ENCODE measurements around the gene GABRB1. TPM values are rescaled to one million over a fixed set of nuclear protein-coding genes. Genes with fewer than 3 reads are reported as not detected.

The GABRB1 gene
- total RNA-seq, 1 experiment from 2014 or later: not detected

DNA sequence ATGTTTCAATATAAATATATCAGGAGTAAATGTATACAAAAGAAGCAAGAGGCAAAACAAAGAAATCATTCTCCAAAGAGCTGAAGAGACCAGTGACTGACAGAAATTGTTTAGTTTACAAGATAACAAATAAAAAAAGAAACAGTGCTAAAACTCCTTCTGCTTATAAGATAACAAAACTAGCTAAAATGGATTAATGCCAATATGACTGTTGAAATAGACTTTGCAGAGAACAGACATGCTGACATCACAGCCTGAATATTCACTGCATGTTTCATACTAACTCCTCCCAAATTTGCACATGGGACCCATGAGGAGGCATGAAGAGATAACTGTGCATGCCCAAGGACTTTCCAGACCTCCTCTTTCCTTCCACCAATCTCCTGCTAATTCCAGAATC is 31.8 kb upstream of the GABRB1 start:
- TF ChIP-seq EZH2 (IDR thresholded peaks at IDR 0.05) (no peak), YY1 (IDR thresholded peaks at IDR 0.05; ENCODE audit: extremely low read depth, insufficient replicate concordance, low read depth, low read length) (no peak), JUND (IDR thresholded peaks at IDR 0.05) (no peak), POLR2AphosphoS5 (IDR thresholded peaks at IDR 0.05; ENCODE audit: low read depth, low read length) (no peak), CBX3 (IDR thresholded peaks at IDR 0.05; ENCODE audit: low read depth) (no peak), POLR2A (IDR thresholded peaks at IDR 0.05; ENCODE audit: borderline replicate concordance, extremely low read depth, insufficient read depth, insufficient read length) (no peak), TCF7L2 (IDR thresholded peaks at IDR 0.05; ENCODE audit: borderline replicate concordance, extremely low read depth, insufficient read depth, insufficient read length) (no peak), ZFX (IDR thresholded peaks at IDR 0.05) (no peak), FOSL1 (IDR thresholded peaks at IDR 0.05; ENCODE audit: low read depth) (no peak), EGR1 (IDR thresholded peaks at IDR 0.05; ENCODE audit: low read depth) (no peak), EZH2phosphoT487 (IDR thresholded peaks at IDR 0.05; ENCODE audit: borderline replicate concordance) (no peak), SP1 (IDR thresholded peaks at IDR 0.05; ENCODE audit: low read depth) (no peak), ZNF274 (IDR thresholded peaks at IDR 0.05; ENCODE audit: low read depth, low read length) (no peak), SIN3A (IDR thresholded peaks at IDR 0.05; ENCODE audit: low read depth) (no peak), SRF (IDR thresholded peaks at IDR 0.05; ENCODE audit: low read depth) (no peak)
- TF ChIP-seq, protein P1, sequence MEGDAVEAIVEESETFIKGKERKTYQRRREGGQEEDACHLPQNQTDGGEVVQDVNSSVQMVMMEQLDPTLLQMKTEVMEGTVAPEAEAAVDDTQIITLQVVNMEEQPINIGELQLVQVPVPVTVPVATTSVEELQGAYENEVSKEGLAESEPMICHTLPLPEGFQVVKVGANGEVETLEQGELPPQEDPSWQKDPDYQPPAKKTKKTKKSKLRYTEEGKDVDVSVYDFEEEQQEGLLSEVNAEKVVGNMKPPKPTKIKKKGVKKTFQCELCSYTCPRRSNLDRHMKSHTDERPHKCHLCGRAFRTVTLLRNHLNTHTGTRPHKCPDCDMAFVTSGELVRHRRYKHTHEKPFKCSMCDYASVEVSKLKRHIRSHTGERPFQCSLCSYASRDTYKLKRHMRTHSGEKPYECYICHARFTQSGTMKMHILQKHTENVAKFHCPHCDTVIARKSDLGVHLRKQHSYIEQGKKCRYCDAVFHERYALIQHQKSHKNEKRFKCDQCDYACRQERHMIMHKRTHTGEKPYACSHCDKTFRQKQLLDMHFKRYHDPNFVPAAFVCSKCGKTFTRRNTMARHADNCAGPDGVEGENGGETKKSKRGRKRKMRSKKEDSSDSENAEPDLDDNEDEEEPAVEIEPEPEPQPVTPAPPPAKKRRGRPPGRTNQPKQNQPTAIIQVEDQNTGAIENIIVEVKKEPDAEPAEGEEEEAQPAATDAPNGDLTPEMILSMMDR (IDR thresholded peaks at IDR 0.05 in 2 of 3, conservative IDR thresholded peaks at IDR 0.05 in 1 of 3; ENCODE audit: borderline replicate concordance in 1 of 3, insufficient read depth in 1 of 3, low read depth in 2 of 3, low read length in 2 of 3): no peak
- TF ChIP-seq, protein P2, sequence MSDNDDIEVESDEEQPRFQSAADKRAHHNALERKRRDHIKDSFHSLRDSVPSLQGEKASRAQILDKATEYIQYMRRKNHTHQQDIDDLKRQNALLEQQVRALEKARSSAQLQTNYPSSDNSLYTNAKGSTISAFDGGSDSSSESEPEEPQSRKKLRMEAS (IDR thresholded peaks at IDR 0.05): no peak
- TF ChIP-seq, protein P3, sequence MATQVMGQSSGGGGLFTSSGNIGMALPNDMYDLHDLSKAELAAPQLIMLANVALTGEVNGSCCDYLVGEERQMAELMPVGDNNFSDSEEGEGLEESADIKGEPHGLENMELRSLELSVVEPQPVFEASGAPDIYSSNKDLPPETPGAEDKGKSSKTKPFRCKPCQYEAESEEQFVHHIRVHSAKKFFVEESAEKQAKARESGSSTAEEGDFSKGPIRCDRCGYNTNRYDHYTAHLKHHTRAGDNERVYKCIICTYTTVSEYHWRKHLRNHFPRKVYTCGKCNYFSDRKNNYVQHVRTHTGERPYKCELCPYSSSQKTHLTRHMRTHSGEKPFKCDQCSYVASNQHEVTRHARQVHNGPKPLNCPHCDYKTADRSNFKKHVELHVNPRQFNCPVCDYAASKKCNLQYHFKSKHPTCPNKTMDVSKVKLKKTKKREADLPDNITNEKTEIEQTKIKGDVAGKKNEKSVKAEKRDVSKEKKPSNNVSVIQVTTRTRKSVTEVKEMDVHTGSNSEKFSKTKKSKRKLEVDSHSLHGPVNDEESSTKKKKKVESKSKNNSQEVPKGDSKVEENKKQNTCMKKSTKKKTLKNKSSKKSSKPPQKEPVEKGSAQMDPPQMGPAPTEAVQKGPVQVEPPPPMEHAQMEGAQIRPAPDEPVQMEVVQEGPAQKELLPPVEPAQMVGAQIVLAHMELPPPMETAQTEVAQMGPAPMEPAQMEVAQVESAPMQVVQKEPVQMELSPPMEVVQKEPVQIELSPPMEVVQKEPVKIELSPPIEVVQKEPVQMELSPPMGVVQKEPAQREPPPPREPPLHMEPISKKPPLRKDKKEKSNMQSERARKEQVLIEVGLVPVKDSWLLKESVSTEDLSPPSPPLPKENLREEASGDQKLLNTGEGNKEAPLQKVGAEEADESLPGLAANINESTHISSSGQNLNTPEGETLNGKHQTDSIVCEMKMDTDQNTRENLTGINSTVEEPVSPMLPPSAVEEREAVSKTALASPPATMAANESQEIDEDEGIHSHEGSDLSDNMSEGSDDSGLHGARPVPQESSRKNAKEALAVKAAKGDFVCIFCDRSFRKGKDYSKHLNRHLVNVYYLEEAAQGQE (IDR thresholded peaks at IDR 0.05; ENCODE audit: low read depth): no peak
- TF ChIP-seq, protein P4, sequence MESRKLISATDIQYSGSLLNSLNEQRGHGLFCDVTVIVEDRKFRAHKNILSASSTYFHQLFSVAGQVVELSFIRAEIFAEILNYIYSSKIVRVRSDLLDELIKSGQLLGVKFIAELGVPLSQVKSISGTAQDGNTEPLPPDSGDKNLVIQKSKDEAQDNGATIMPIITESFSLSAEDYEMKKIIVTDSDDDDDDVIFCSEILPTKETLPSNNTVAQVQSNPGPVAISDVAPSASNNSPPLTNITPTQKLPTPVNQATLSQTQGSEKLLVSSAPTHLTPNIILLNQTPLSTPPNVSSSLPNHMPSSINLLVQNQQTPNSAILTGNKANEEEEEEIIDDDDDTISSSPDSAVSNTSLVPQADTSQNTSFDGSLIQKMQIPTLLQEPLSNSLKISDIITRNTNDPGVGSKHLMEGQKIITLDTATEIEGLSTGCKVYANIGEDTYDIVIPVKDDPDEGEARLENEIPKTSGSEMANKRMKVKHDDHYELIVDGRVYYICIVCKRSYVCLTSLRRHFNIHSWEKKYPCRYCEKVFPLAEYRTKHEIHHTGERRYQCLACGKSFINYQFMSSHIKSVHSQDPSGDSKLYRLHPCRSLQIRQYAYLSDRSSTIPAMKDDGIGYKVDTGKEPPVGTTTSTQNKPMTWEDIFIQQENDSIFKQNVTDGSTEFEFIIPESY (IDR thresholded peaks at IDR 0.05; ENCODE audit: extremely low read depth, insufficient replicate concordance, low read length): no peak
- TF ChIP-seq, protein P5, sequence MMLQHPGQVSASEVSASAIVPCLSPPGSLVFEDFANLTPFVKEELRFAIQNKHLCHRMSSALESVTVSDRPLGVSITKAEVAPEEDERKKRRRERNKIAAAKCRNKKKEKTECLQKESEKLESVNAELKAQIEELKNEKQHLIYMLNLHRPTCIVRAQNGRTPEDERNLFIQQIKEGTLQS (IDR thresholded peaks at IDR 0.05): no peak
- ChIA-PET RAD21 (ENCODE audit: low non-redundant PET in 1 of 2, low total read pairs in 2 of 2, uncharacterized antibody in 2 of 2, unreplicated experiment in 2 of 2) (no interaction called here), CTCF (no interaction called here), POLR2A (no interaction called here)
- BruUV-seq (replicated peaks): no TSS peak
- no peaks in the 10 kb centered on the region for H3K79me2 ChIP-seq (ENCODE audit: insufficient read depth, low read length)
- H3K27ac ChIP-seq (ENCODE audit: low read depth, low read length): no peak overlapping the region
- H4K20me1 ChIP-seq (ENCODE audit: insufficient read depth): no peaks in the 10 kb centered on the region
- no peak for DNase-seq (ENCODE audit: low read depth, low spot score)
- H3K4me2 ChIP-seq (ENCODE audit: low read length): no peak overlapping the region
- no peaks in the 10 kb centered on the region for H3K27me3 ChIP-seq (ENCODE audit: insufficient read depth, low read length)
- H3K9me2 ChIP-seq (ENCODE audit: insufficient read depth): no peaks in the 10 kb centered on the region
- intact Hi-C loops (cut with micrococcal nuclease): no loop called here
- H3K4me3 ChIP-seq (replicated peaks in 1 of 2; ENCODE audit: low read depth in 1 of 2, low read length in 2 of 2): no peak overlapping the region
- H3K9ac ChIP-seq (ENCODE audit: low read length): no peak overlapping the region
- H3K9me3 ChIP-seq (ENCODE audit: control insufficient read depth in 1 of 2, insufficient read depth in 1 of 2, low read depth in 1 of 2, low read length in 2 of 2): no peaks in the 10 kb centered on the region
- H3K36me3 ChIP-seq (ENCODE audit: control insufficient read depth in 1 of 2, insufficient read depth in 2 of 2, low read length in 2 of 2): no peaks in the 10 kb centered on the region
- no peaks in the 10 kb centered on the region for H3K4me1 ChIP-seq (ENCODE audit: control insufficient read depth in 1 of 2, insufficient read depth in 2 of 2, low read length in 2 of 2)
- H2AFZ ChIP-seq (ENCODE audit: low read depth, low read length, poor library complexity, severe bottlenecking): no peak overlapping the region
- ATAC-seq: no peak

All from HCT116 (cell line).